Measurements from ENCODE around the gene ANKFN1.

- TF ChIP-seq, protein P1, sequence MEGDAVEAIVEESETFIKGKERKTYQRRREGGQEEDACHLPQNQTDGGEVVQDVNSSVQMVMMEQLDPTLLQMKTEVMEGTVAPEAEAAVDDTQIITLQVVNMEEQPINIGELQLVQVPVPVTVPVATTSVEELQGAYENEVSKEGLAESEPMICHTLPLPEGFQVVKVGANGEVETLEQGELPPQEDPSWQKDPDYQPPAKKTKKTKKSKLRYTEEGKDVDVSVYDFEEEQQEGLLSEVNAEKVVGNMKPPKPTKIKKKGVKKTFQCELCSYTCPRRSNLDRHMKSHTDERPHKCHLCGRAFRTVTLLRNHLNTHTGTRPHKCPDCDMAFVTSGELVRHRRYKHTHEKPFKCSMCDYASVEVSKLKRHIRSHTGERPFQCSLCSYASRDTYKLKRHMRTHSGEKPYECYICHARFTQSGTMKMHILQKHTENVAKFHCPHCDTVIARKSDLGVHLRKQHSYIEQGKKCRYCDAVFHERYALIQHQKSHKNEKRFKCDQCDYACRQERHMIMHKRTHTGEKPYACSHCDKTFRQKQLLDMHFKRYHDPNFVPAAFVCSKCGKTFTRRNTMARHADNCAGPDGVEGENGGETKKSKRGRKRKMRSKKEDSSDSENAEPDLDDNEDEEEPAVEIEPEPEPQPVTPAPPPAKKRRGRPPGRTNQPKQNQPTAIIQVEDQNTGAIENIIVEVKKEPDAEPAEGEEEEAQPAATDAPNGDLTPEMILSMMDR (IDR thresholded peaks at IDR 0.05): no peak
- no peak for TF ChIP-seq POLR2A (IDR thresholded peaks at IDR 0.05)
- TF ChIP-seq POLR2AphosphoS5 (IDR thresholded peaks at IDR 0.05): no peak
Measured at GRCh38 chr17:56359518-56359917, 206.2 kb downstream of the ANKFN1 start.

Measured in breast epithelium (tissue), 3 donors.